Mucosa of descending colon (tissue), 3 donors: ENCODE measurements around the gene GFRA1. TPM values are rescaled to one million over a fixed set of nuclear protein-coding genes. Genes with fewer than 3 reads are reported as not detected.

Experiments
- ATAC-seq: fragments of 200-7000 bp; cut with Tn5 transposase; one replicate; pipeline ENCODE4 v1.9.1; 2020; ENCODE audit warnings: mild to moderate bottlenecking, moderate library complexity
- DNase-seq, 3 donors: peaks; one replicate each; pipeline ENCODE4 v3.0.0-alpha.2; 2020
- H3K36me3 ChIP-seq: fragments of 200-600 bp; one replicate; pipeline ENCODE4 v1.8.0; 2021; ENCODE audit warnings: low read depth, mild to moderate bottlenecking
- H3K4me1 ChIP-seq: fragments of 200-600 bp; one replicate; pipeline ENCODE4 v1.8.0; 2021; ENCODE audit warnings: low read depth, mild to moderate bottlenecking
- H3K4me3 ChIP-seq: fragments of 200-600 bp; one replicate; pipeline ENCODE4 v1.8.0; 2021; ENCODE audit warnings: mild to moderate bottlenecking
- H3K9me3 ChIP-seq: fragments of 200-600 bp; one replicate; pipeline ENCODE4 v1.8.0; 2021; ENCODE audit warnings: mild to moderate bottlenecking
- intact Hi-C, 2 donors: fragments of 100-400 bp; cut with DNase I in 1 of 2; cut with micrococcal nuclease in 1 of 2; formaldehyde crosslinking; loops; one replicate each; pipeline versions ENCODE4 v1.11.0 to v1.11.1; 2022; cut with DNase I, micrococcal nuclease
- long read RNA-seq, 2 donors: library from polyadenylated mRNA; unstranded; transcript quantifications; one replicate each; pipeline ENCODE4 v2.0.0, GENCODE V29; 2019 to 2021
- total RNA-seq, 3 donors: library from RNA; stranded (reverse); fragmentation: NEBNext Ultra II Directional in 2 of 3; extraction: Animal tissue kit (Norgen Biotek cat#: 25700) in 2 of 3; gene quantifications; one replicate each; pipeline versions ENCODE4 v1.2.1 to v1.2.4, GENCODE V29; 2021 to 2023
- TF ChIP-seq, protein P1 (sequence below): fragments of 200-600 bp; IDR thresholded peaks from one replicate; pipeline ENCODE4 v1.8.0; 2022; ENCODE audit warnings: antibody characterized with exemption, mild to moderate bottlenecking
- donor health status: DM: no; HTN: no; CAD: no; lungs with moderate emphysema.
- donor health status: DM: no; HTN: no; CAD: no.
- donor health status: DM: no; HTN: yes; CAD: no.

Gene GFRA1, protein sequence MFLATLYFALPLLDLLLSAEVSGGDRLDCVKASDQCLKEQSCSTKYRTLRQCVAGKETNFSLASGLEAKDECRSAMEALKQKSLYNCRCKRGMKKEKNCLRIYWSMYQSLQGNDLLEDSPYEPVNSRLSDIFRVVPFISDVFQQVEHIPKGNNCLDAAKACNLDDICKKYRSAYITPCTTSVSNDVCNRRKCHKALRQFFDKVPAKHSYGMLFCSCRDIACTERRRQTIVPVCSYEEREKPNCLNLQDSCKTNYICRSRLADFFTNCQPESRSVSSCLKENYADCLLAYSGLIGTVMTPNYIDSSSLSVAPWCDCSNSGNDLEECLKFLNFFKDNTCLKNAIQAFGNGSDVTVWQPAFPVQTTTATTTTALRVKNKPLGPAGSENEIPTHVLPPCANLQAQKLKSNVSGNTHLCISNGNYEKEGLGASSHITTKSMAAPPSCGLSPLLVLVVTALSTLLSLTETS
- total RNA-seq: 10 to 100 TPM in 1 of 3 donors, 1 to 10 TPM in 2; 2.2 to 32.2 (median 4.1) TPM
- long read RNA-seq, donor 1, partial matches to known transcripts: 1 of 8 reads
- long read RNA-seq, donor 1, other reads (novel, unspliced or antisense): 7 of 8 reads
- long read RNA-seq, donor 2, partial matches to known transcripts: 0 of 1 reads
- long read RNA-seq, donor 2, other reads (novel, unspliced or antisense): 1 of 1 reads

DNA sequence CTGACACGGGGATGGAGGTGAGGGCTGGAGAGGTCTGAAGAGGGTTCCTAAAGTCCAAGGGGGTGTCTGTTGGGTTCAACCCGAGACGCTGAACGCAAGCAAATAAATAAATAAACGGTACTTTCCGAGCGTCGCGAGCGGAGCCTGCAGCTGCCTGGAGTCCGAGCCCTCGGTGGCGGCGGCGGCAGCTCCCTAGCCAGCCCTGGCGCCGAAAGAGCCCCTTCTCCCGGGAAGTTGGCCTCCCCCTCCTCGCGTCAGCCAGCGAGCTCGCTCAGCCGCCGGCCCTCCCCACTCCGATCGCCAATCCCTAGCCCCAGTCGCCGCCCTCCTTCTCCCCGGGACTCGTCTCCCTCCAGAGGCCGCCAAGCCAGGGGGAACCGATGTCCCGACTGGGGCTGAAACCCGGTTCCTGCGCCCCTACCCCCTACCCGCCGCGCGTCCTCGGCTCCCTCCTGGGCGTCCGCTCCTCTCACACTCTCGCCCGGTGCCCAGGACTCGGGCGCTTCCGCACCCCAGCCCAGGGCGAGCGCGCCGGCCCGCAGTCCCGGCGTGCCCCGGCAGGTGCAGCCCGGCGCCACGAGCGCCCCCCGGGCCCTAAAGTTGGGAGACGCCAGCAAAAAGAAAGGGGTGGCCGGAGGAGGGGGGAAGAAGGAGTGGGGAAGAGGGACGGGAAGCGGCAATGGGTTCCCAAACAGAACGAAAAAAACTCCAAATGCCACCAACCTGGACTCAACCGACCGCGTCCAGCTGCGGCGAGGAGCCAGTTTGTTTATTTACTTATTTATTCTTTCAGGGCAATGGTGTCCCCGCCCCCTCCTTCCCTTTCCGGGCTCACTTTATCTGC, at the start of gene GFRA1:
Gene GFRA1 (minus strand): TSS at position 767 of the 844 bp plus-strand sequence. CDS start 1,177 bp downstream, outside the sequence.
- Histone ChIP-seq H3K4me1 (peaks cover 5% of the 10 kb centered on the region), H3K4me3 (no peak within 1 kb of the TSS), H3K9me3 (no peaks in the 10 kb centered on the region), H3K36me3 (no peaks in the 10 kb centered on the region)
- intact Hi-C loops: no loop called here
- ATAC-seq: peak; percentile 29
- TF ChIP-seq, protein P1, sequence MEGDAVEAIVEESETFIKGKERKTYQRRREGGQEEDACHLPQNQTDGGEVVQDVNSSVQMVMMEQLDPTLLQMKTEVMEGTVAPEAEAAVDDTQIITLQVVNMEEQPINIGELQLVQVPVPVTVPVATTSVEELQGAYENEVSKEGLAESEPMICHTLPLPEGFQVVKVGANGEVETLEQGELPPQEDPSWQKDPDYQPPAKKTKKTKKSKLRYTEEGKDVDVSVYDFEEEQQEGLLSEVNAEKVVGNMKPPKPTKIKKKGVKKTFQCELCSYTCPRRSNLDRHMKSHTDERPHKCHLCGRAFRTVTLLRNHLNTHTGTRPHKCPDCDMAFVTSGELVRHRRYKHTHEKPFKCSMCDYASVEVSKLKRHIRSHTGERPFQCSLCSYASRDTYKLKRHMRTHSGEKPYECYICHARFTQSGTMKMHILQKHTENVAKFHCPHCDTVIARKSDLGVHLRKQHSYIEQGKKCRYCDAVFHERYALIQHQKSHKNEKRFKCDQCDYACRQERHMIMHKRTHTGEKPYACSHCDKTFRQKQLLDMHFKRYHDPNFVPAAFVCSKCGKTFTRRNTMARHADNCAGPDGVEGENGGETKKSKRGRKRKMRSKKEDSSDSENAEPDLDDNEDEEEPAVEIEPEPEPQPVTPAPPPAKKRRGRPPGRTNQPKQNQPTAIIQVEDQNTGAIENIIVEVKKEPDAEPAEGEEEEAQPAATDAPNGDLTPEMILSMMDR: no peak
- no peak for DNase-seq

DNA sequence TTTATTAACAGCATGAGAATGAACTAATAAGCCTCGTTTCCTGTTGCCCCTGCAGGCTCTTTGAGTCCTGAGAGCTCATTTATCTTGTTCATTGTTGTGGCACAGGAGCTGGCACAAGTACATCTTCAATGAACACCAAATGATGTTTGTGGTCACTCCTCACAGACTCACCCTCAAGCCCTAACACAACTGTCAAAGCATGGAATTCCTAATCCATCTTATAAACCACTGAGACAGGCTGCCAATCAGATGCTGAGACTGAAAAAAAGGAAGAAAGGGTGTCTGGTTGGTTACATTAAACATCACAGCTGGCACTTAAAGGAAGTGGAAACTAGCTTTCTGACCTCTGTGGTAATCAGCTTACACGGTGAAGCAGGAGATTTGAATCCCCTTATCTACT, 43.5 kb upstream of the GFRA1 start:
- no peak overlapping the region for H3K4me3 ChIP-seq
- intact Hi-C loops: no loop called here
- no peak for ATAC-seq
- no peaks in the 10 kb centered on the region for H3K4me1 ChIP-seq
- H3K9me3 ChIP-seq: no peaks in the 10 kb centered on the region
- no peak for DNase-seq
- TF ChIP-seq, protein P1: no peak
- H3K36me3 ChIP-seq: no peaks in the 10 kb centered on the region

DNA sequence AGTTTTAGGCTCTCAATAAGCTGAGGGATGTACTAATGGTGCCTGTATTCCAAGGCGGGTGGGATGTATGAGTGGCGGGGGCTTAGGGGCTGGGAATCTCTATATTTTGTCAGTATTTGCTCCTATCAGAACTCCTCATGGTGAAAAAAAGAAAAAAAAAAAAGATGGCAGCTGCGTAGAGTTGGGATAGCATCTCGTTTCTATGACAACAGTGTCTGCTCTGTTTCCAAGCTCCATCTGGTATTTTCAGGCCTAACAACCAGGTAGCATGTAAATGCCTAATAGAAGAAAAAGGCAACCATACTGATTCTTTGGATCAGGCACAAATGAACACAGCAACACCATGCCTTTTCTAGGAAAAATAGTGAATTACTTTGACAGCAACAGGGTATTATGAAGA, 39.5 kb upstream of the GFRA1 start:
- Histone ChIP-seq H3K9me3 (no peaks in the 10 kb centered on the region), H3K36me3 (no peaks in the 10 kb centered on the region), H3K4me3 (no peak overlapping the region), H3K4me1 (no peaks in the 10 kb centered on the region)
- TF ChIP-seq, protein P1: no peak
- intact Hi-C loops: no loop called here
- DNase-seq: no peak
- no peak for ATAC-seq

DNA sequence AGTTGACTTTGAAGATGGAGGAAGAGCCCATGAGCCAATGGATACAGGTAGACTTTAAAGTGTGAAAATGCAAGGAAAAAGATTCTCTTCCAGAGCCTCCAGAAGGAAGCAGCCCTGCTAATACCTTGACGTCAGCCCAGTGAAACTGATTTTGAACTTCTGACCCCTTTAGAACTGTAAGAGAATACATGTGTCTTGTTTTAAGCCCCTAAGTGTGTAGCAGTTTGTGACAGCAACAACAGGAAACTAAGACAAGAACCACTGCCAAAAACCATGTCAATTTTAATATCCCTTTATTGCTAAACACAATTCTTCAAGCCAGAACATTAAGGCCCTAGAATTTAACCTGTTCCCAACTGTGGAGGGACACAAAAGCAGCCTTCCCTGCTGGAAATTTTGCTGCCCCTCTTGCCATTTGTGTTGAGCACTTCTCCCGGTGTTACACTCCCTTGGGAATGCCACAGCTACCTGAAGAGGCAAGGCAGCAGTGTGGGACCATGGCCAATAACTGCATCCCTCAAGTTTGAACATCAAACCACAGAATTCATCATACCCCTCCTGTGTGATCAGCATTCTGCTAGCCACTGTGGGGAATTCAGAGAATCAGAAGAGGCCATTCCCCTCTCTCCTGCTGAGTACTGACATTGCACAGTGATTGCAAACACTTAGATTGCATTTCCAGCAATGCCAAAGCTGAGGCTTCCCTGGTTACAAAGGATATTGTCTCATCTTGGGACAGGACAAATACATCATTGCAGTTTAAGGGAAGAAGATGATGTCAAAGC, 38.9 kb upstream of the GFRA1 start:
- intact Hi-C loops: no loop called here
- ATAC-seq (no peak), DNase-seq (no peak)
- Histone ChIP-seq H3K9me3 (no peaks in the 10 kb centered on the region), H3K4me3 (no peak overlapping the region), H3K4me1 (no peaks in the 10 kb centered on the region), H3K36me3 (no peaks in the 10 kb centered on the region)
- TF ChIP-seq, protein P1: no peak

DNA sequence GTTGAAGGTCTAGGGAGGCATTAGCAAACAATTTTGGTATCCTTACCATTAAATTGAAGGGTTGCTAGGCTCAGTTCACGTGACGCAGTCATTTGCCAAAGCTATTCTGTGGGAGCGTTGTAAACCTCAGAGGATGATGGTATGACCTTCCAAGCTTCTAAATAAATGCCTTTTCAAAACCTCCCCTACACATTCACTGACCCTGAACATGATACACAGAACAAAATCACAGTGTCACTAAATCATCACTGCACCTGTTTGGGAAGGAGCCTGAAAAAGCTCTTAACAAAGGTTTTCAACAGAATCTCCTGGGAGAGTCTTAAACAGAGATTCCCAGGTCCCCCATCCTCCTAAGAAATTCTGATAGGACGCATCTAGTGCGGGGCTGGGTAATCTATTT, 38.0 kb upstream of the GFRA1 start:
- ATAC-seq: no peak
- TF ChIP-seq, protein P1: no peak
- intact Hi-C loops: no loop called here

More for the DNA sequence above, 38.0 kb upstream of the GFRA1 start:
- Histone ChIP-seq H3K36me3 (no peaks in the 10 kb centered on the region), H3K4me3 (no peak overlapping the region), H3K4me1 (no peaks in the 10 kb centered on the region), H3K9me3 (no peaks in the 10 kb centered on the region)
- no peak for DNase-seq
